ENCODE data around the gene VAMP2.

DNA sequence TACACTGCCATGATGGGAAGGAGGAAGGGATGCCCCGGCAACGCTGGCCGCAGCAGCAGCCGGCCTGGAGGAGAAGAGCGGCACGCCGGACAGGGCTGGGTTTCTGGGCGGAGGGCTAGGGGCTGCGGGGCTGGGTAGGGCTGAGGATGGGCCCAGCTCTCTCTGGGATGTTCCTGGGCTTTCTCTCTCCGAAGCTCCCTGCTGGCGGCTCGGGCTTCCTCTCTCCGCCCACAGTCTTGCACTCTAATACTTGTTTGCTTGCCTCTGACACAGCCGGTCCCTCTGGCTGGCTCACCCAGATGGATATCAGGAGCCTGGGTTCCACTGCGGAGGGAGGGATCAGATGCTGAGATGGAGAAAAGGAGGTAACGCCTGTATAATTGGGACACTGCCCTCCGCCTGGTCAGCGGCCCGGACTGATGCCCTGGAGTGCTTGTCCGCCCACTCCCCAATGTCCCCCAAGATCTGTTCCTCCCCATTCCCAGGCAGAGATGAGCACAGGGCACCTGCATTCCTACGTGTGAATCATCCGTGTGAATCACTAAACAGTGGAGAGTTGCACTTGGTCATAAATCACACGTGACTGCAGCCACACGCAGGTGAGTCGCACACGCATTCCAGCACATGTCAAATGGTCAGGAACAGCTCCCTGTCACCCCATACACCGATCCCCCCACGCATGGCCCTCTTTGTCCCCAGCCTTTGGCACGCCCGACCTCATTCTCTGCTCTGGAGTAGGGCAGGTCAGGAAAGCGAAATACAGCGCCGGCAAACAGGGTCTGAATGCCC, 44.6 kb downstream of the VAMP2 start, which contains the start of gene ALOXE3:
- TF ChIP-seq POLR2A (IDR thresholded peaks at IDR 0.05) (no peak), CTCF (IDR thresholded peaks at IDR 0.05 in 4 of 5, conservative IDR thresholded peaks at IDR 0.05 in 1 of 5) (no peak)
